NCI-H524 (cell line): ENCODE data around the gene C18orf63.
A peak's percentile ranks its signal among the peaks of the same experiment; 100 is the strongest.

ENCODE experiments used
- DNase-seq, 2 experiments: peaks; one replicate each; lab custom pipeline; 2025; lab: John Stamatoyannopoulos, UW

C18orf63 gene

GRCh38 chr18:74376523-74376922 lies 60.9 kb downstream of the C18orf63 start:
- no peak for DNase-seq

- DNase-seq, result no peak
Observed at GRCh38 chr18:74377776-74378175, 62.1 kb downstream of the C18orf63 start.

- no peak for DNase-seq
Observed at GRCh38 chr18:74378179-74378682, 62.6 kb downstream of the C18orf63 start.

- DNase-seq, result no peak
Observed at GRCh38 chr18:74380916-74381315, 65.3 kb downstream of the C18orf63 start.

- DNase-seq, result no peak
Observed at GRCh38 chr18:74381621-74382295, 66.1 kb downstream of the C18orf63 start.

GRCh38 chr18:74382481-74383017 lies 66.9 kb downstream of the C18orf63 start:
- DNase-seq, result no peak

- DNase-seq, result no peak
Observed at GRCh38 chr18:74387383-74387782, 71.7 kb downstream of the C18orf63 start.

- DNase-seq, result no peak
Observed at GRCh38 chr18:74388227-74388626, 72.6 kb downstream of the C18orf63 start.

- no peak for DNase-seq
Observed at GRCh38 chr18:74389171-74389927, 73.7 kb downstream of the C18orf63 start.

- DNase-seq, result no peak
Observed at GRCh38 chr18:74389991-74390390, 74.4 kb downstream of the C18orf63 start.

- DNase-seq, result no peak
Observed at GRCh38 chr18:74390900-74391299, 75.3 kb downstream of the C18orf63 start.

GRCh38 chr18:74392323-74392722 lies 76.7 kb downstream of the C18orf63 start:
- DNase-seq, result no peak

GRCh38 chr18:74395006-74395405 lies 79.4 kb downstream of the C18orf63 start:
- DNase-seq, result no peak

GRCh38 chr18:74395648-74396154 lies 80.1 kb downstream of the C18orf63 start:
- DNase-seq, result peak in 1 of 2 experiments; percentile 21

GRCh38 chr18:74396171-74397169 lies 80.8 kb downstream of the C18orf63 start:
- peak; percentile 13 to 78 for DNase-seq

- no peak for DNase-seq
Observed at GRCh38 chr18:74397572-74397971, 81.9 kb downstream of the C18orf63 start.

- no peak for DNase-seq
Observed at GRCh38 chr18:74399091-74399887, 83.7 kb downstream of the C18orf63 start.

GRCh38 chr18:74400813-74401212 lies 85.2 kb downstream of the C18orf63 start:
- DNase-seq, result no peak

- DNase-seq, result no peak
Observed at GRCh38 chr18:74402806-74403433, 87.3 kb downstream of the C18orf63 start.

- no peak for DNase-seq
Observed at GRCh38 chr18:74407888-74408287, 92.2 kb downstream of the C18orf63 start.
